KOPT-K1 (cell line): ENCODE data around the gene EEF1AKMT2.
"Not testable (repeated sequence)": the region's sequence is repeated elsewhere in the genome, so short reads cannot be mapped to it uniquely, and the experiment has no call there.

Experiments used
- H3K27ac ChIP-seq: fragments of 200-600 bp; sonication (generic); 2 replicates; pipeline ENCODE4 v1.5.1; 2016; ENCODE audit warnings: antibody characterized with exemption, mild to moderate bottlenecking, low read depth, low read length; ENCODE audit not compliant: poor library complexity, severe bottlenecking
- H3K36me3 ChIP-seq: fragments of 200-600 bp; sonication (generic); 2 replicates; pipeline ENCODE4 v1.5.1; 2017; ENCODE audit warnings: antibody characterized with exemption, mild to moderate bottlenecking, low read length, moderate library complexity; ENCODE audit not compliant: insufficient read depth
- H3K9me3 ChIP-seq: fragments of 200-600 bp; sonication (generic); 2 replicates; pipeline ENCODE4 v1.5.1; 2017; ENCODE audit warnings: antibody characterized with exemption, low read length, mild to moderate bottlenecking; ENCODE audit not compliant: insufficient read depth, poor library complexity, severe bottlenecking

EEF1AKMT2 gene

DNA sequence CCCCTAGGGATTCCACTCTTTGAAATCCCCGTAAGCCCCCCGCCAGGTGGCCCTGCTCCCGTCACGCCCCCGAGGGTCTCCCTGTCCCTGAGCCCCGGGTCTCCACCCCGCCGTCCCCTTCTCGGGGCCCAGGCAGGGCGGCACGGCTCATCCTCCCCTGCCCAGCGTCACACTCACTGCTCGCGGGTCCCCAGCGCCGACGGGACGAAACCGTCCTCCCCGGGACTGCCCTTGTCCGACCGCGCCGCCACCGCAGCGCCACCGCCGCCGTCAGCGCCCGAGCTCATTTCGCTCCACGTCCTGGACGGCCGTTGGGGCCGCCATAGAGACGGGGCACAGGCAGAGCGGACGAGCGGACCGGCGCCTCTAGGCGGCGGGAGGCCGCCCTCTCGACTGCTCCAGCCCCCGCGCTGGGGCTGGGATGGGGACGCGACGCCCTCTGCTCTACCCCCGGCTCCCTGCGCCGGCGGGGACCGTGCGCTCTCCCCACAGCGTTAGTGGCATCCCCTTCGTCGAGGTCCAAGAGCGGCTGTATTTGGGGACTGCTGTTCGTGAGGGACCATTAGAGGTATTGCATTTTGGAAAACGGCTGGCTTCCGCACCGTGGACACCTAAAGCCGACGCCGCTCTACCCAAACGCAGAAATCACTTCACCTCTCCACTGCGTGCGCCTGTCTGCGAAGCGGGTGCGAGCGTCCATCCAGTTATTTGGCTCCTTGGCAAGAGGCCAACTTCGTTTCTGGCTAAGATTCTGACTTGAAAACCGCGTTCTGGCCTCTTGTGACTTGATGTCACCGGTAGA, at the start of gene EEF1AKMT2:
Gene EEF1AKMT2 (minus strand): TSS at position 341 of the 802 bp plus-strand sequence. CDS start 54 bp downstream, at position 287.
- peak within 1 kb of the TSS; percentile 95 for H3K27ac ChIP-seq
- no peaks in the 10 kb centered on the region for H3K9me3 ChIP-seq
- H3K36me3 ChIP-seq, result peaks cover 27% of the 10 kb centered on the region

DNA sequence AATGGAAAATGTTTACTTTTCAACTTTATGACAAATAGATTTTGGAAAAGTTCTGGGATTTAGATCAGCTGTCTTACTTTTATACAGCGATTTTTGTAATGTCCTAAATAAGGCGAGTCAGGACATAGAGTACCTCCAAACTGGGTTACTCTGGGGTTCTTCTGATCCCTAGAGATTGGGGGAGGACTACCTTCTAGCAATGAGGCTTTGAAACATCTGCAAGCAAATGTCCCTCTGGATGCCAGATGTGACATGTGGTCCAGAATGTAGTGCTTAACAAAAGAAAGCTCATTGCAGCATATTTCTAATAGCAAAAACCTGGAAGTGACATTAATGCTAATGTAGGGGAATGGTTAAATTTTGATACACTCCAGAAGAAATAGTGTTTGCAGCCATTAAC, 46.0 kb upstream of the EEF1AKMT2 start:
- no peaks in the 10 kb centered on the region for H3K9me3 ChIP-seq
- H3K27ac ChIP-seq, result no peak overlapping the region
- peaks cover 43% of the 10 kb centered on the region for H3K36me3 ChIP-seq

DNA sequence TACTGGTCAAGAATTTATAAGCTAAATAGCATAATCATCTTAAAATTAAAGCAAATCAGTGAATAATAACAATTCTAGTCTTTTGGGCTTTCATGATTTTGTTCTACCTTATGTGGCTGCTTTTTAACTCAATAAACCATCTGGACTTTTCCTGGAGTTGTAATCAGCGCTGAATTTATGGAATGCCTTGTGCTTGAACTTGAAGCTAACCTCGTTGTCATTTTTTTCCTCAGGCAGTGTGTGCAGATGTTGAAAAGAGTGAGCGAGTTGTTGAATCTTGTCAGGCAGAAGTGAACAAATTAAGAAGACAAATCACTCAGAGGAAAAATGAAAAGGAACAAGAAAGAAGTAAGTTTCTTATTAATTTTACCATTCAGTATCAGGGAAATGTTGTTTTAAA, 39.4 kb upstream of the EEF1AKMT2 start:
- H3K27ac ChIP-seq, result no peak overlapping the region
- peaks cover 98% of the 10 kb centered on the region for H3K36me3 ChIP-seq
- no peaks in the 10 kb centered on the region for H3K9me3 ChIP-seq

DNA sequence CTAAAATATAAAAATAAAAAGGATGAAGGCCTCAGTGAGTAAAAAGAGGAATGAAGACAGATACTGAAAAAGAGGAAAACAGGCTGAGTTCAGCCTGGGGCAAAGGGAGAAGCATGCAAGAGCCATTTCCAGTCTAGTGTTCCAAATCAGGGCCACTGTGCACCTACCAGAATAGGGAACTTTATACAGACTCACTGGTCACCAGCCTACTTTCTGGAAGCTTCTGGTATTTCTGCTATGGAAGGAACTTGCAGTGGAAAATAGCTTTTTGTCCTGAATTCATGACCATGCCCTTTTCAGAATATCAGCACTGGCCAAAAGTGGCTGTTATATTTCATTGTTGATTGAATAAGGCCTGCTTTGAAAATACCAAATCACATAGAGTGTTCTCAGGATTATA, 38.8 kb upstream of the EEF1AKMT2 start:
- Histone ChIP-seq H3K27ac (no peak overlapping the region), H3K36me3 (peaks cover 97% of the 10 kb centered on the region), H3K9me3 (no peaks in the 10 kb centered on the region)

DNA sequence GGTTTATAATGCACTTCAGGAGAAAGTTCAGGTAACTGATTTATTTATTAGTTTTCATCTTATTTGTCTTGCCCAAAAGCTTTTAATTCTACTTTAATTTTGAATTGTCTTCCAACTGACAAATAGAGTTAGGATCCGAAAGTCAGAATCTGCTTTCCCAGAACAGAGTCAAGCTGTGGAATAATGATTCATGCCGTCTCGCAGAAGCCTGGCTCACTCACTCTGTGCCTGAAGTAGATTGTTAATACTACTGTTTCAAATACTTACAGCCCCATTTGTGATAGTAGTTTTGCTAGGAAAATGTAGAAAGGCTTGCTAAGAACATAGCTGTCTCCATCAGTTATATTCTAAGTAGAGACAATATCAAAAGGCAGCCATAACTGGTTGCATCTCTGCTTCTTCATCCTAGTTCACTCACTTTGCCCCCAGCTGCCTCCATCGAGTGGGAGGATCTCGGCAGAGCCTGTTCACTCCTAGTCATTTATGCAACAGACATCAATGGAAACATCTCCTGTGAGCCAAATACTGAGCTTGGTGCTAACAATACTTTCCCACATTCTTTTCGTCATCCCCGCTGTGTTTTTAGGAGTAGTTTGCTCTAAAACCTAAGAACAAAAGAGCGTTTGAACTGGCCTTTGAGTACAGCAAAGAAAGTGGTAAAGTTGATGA, 37.9 kb upstream of the EEF1AKMT2 start:
- Histone ChIP-seq H3K9me3 (no peaks in the 10 kb centered on the region), H3K36me3 (peaks cover 88% of the 10 kb centered on the region), H3K27ac (no peak overlapping the region)

DNA sequence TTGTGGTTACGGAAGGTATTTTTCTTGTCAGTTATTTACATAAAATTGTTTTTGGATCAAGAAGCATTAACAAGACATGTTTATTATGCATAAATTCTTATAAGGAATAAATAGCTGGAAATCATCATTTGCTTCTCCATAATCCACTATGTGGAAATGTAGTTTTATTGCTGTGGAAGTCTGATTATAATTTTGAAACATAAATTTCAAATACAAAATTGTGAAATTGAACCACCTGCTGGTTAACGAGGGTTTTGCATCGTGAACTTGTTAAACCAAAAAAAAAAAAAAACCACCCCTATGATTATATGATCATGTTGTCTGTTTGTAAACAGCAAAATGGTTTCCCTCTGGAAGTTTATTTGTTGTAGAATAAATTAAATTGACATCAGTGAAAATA, 35.8 kb upstream of the EEF1AKMT2 start:
- Histone ChIP-seq H3K27ac (no peak overlapping the region), H3K9me3 (no peaks in the 10 kb centered on the region), H3K36me3 (peaks cover 69% of the 10 kb centered on the region)

DNA sequence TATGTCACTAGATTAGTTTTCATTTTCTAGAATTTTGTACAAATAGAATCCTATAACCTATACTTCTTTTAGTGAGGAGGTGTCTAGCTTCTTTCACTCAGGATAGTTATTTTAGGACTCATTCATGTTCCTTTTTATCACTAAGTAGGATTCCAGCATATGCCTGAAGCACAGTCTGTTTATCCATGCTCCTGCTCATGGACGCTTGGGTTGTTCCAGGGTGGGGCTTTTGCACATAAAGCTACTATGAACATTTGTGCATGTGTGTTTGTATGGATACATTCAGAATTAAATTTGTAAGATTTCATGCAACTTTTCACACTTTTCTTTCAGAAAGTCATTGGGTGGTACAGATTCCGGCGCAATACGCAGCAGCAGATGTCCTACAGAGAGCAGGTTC, 34.6 kb upstream of the EEF1AKMT2 start:
- Histone ChIP-seq H3K27ac (no peak overlapping the region), H3K36me3 (peaks cover 67% of the 10 kb centered on the region), H3K9me3 (no peaks in the 10 kb centered on the region)

DNA sequence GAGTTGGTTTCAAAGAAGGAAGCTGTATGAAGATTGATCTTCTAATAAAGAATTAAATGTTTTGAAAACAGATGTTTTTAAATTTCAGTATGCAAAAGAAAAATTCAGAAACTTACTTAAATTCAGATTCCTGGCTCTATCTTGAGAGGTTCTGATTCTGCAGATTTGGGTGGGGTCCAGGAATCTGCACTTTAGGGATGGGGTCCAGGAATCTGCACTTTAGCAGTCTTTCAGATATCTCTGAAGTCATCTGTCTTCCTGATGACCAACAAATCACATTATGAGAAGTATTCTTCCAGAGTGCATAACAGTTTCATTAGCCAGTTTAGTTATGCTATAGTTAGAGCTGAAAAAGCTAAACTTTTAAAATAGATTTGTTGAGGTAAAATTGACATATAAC, 34.0 kb upstream of the EEF1AKMT2 start:
- Histone ChIP-seq H3K9me3 (no peaks in the 10 kb centered on the region), H3K36me3 (peaks cover 67% of the 10 kb centered on the region), H3K27ac (no peak overlapping the region)

DNA sequence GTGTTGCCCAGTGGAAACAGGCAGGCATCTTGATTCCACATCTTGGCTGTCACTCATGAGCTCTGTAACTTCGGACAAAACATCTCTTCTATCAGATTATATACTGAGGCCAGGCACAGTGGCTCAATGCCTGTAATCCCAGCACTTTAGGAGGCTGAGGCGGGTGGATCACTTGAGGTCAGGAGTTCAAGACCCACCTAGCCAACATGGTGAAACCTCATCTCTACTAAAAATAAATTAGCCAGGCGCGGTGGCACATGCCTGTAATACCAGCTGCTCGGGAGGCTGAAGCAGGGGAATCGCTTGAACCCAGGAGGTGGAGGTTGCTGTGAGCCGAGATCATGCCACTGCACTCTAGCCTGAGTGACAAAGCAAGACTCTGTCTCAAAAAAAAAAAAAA, 33.2 kb upstream of the EEF1AKMT2 start:
- not testable (repeated sequence) for H3K27ac ChIP-seq, H3K9me3 ChIP-seq
- H3K36me3 ChIP-seq, result peaks cover 67% of the 10 kb centered on the region

DNA sequence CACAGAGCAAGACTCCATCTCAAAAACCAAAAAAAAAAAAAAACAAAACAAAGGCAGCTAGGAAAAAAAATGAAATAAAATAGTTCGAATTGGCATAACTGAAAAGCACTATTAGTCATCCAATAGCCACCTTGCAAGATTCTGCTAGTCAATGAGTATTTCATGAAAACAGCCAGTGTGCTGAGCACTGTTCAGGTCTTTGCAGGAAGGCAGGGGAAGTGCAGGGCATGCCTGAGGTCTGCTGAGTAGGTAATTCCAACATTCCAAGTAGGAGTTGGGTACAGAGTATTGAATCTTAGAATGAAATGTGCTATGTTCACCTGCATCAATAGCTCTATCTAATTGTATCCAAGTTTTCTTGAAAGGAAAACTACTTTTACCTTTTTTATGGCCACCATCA, 32.8 kb upstream of the EEF1AKMT2 start:
- H3K27ac ChIP-seq, result no peak overlapping the region
- no peaks in the 10 kb centered on the region for H3K9me3 ChIP-seq
- H3K36me3 ChIP-seq, result peaks cover 67% of the 10 kb centered on the region

DNA sequence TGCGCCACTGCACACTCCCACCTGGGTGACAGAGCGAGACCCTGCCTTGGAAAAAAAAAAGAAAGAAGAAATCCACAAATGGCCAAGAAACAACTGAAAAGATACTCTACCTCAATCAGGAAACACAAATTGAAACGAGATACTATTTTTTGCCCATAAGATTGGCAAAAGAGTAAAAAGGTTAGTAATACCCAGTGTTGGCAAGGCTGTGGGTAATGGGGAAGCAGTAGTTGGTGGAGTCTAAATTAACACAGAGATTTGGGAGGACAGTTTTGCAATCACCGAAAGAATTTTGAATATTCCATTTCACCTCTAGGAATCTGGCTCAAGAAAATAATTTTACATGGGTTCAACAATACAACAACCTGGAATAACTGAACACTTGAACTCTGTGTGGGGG, 29.8 kb upstream of the EEF1AKMT2 start:
- no peaks in the 10 kb centered on the region for H3K9me3 ChIP-seq
- H3K27ac ChIP-seq, result no peak overlapping the region

DNA sequence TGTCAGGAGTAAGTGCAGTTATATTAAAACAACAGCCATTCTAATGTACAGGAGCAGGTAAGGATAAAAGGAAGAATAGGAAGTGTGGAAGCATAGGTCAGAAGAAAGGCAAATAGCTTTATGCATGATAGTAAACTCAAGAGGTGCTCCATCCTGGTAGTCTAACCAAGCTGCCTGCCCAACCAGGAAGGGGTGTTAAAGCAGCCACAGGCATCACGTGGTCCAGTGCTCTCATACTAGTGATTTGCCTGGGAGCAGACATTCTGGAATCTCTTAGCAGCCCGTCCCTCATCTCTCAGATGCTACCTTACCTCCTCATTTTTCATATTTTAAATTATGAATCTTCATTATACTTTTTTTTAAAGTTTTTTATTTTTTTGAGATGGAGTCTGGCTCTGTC, 28.4 kb upstream of the EEF1AKMT2 start:
- Histone ChIP-seq H3K36me3 (peaks cover 65% of the 10 kb centered on the region), H3K27ac (no peak overlapping the region), H3K9me3 (no peaks in the 10 kb centered on the region)

More for the DNA sequence above, 29.8 kb upstream of the EEF1AKMT2 start:
- H3K36me3 ChIP-seq, result peaks cover 62% of the 10 kb centered on the region

DNA sequence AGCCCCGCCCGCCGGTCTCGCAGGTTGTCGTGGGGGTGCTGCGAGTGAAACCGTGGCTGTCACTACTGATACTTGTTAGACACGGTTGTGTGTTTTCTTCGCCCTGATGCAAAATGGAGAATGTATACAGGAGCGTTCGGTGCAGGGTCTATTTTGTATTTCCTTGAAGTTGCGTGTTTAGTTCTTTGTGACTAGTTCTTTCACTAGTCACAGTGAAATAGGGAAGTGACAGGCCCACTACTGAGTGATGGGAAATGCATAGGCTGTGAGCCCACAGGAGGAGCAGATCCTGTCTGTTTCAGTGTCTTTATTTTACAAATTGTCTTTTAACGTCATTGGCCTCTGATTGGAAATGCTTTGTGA, 10.6 kb upstream of the EEF1AKMT2 start:
- H3K27ac ChIP-seq, result peak overlapping the region; percentile 75
- no peaks in the 10 kb centered on the region for H3K9me3 ChIP-seq
- peaks cover 1% of the 10 kb centered on the region; the same call in 1 of the 2 replicates for H3K36me3 ChIP-seq

DNA sequence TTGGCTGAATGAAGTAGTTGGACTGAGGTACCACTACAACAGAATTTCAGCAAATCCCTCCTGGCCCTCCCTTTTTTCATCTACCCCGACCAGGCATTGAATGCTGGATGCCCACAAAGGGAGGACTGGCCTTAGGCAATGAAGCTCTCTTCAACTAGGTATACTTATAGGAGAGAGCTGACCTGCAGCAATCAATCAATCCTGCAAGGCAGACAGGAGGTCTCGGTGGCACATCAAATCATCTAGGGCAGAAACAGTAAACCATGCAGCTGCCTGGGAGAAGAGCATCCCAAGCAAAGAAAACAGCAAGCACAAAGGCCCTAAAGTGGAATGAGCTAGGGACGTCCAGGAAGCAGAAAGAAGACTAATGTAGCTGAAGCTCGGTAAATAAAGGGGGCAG, 7.5 kb upstream of the EEF1AKMT2 start:
- H3K27ac ChIP-seq, result no peak overlapping the region
- H3K36me3 ChIP-seq, result no peaks in the 10 kb centered on the region
- no peaks in the 10 kb centered on the region for H3K9me3 ChIP-seq

DNA sequence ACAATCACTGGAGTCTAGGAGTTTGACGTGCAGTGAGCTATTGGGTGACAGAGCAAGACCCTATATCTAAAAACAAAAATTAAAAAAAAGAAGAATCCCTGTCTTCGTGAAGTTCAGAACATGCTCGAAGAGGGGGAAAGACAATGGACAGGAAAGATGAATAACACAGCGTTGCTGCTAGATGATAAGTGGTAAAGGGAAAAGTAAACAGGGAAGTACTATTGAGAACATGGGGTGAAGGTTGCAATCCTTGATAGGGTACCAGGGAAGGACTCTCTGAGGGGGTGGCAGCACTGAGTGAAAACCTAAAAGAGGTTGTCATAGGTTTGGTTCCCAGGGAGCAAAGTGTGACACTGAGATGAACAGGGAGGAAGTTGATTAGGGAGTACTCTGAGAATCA, 7.1 kb upstream of the EEF1AKMT2 start:
- no peaks in the 10 kb centered on the region for H3K9me3 ChIP-seq
- no peak overlapping the region for H3K27ac ChIP-seq
- no peaks in the 10 kb centered on the region for H3K36me3 ChIP-seq

DNA sequence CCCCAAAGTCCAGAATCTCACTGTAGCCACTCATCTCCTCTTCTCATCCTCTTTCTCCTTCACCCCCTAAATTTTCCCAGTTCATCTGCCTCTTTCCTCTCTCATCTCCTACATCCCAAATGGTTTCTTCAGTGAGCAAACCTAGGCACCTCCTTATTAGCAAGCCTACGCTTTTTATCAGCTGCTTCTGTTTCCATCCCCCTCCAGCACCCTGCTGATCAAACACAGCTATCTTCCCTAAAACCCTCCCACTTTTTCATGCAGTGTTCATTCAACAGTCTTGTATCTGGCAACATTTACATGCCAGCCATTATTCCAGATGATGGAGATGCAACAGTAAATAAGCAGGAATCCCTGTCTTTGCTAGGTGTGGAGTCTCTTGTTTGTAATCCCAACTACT, 6.7 kb upstream of the EEF1AKMT2 start:
- H3K27ac ChIP-seq, result no peak overlapping the region
- H3K36me3 ChIP-seq, result no peaks in the 10 kb centered on the region
- no peaks in the 10 kb centered on the region for H3K9me3 ChIP-seq
